Neural cell (in vitro differentiated cells): ENCODE data around the gene ARMH3. TPM values are rescaled to one million over a fixed set of nuclear protein-coding genes. Genes with fewer than 3 reads are reported as not detected.

ENCODE experiments used
- H2AFZ ChIP-seq: fragments of 200-600, 300-800 bp; sonication (generic), shearing (Covaris generic); 2 replicates; pipeline ENCODE4 v1.6.0; 2014; ENCODE audit warnings: low read depth, mild to moderate bottlenecking, antibody characterized with exemption, low read length, moderate library complexity
- H3F3A ChIP-seq: fragments of 200-600 bp; shearing (Covaris generic); 2 replicates; pipeline ENCODE4 v1.6.1; 2016; ENCODE audit warnings: mild to moderate bottlenecking, moderate library complexity, mixed read lengths, antibody characterized with exemption, low read length; ENCODE audit not compliant: insufficient read depth, poor library complexity, severe bottlenecking
- H3K27ac ChIP-seq: fragments of 200-600, 300-800 bp; sonication (generic), shearing (Covaris generic); 2 replicates; pipeline ENCODE4 v1.5.1; 2014; ENCODE audit warnings: mild to moderate bottlenecking, low read length, moderate library complexity
- H3K27me3 ChIP-seq: fragments of 300-800, 200-600 bp; sonication (generic), shearing (Covaris generic); 2 replicates; pipeline ENCODE4 v1.6.0; 2014; ENCODE audit warnings: mild to moderate bottlenecking, low read depth, low read length, moderate library complexity; ENCODE audit not compliant: insufficient read depth
- H3K36me3 ChIP-seq: fragments of 300-800, 200-600 bp; sonication (generic), shearing (Covaris generic); 2 replicates; pipeline ENCODE4 v1.5.1; 2014; ENCODE audit warnings: mild to moderate bottlenecking, antibody characterized with exemption, low read length, moderate library complexity; ENCODE audit not compliant: insufficient read depth
- H3K4me2 ChIP-seq: fragments of 300-800, 200-600 bp; sonication (generic), shearing (Covaris generic); 2 replicates; pipeline ENCODE4 v1.6.0; 2014; ENCODE audit warnings: mild to moderate bottlenecking, low read length
- H3K4me3 ChIP-seq: fragments of 300-800, 200-600 bp; sonication (generic), shearing (Covaris generic); 2 replicates; pipeline ENCODE4 v1.5.1; 2014; ENCODE audit warnings: mild to moderate bottlenecking, low read length, moderate library complexity
- H3K79me2 ChIP-seq: fragments of 200-600 bp; shearing (Covaris generic); replicated peaks from 2 replicates; pipeline ENCODE4 v1.6.0; 2014; ENCODE audit warnings: mild to moderate bottlenecking, low read length, moderate library complexity; ENCODE audit not compliant: insufficient read depth
- H3K9ac ChIP-seq: fragments of 300-800, 200-600 bp; sonication (generic), shearing (Covaris generic); 2 replicates; pipeline ENCODE4 v1.6.1; 2016; ENCODE audit warnings: mild to moderate bottlenecking, low read length, mixed read lengths
- H3K9me2 ChIP-seq: fragments of 200-600 bp; shearing (Covaris generic); 2 replicates; pipeline ENCODE4 v1.6.1; 2016; ENCODE audit warnings: mild to moderate bottlenecking, low read length, mixed read lengths; ENCODE audit not compliant: insufficient read depth
- H3K9me3 ChIP-seq: fragments of 200-600, 300-800 bp; sonication (generic), shearing (Covaris generic); 2 replicates; pipeline ENCODE4 v1.6.1; 2016; ENCODE audit warnings: mild to moderate bottlenecking, mixed run types, low read length, moderate library complexity, mixed read lengths
- H4K20me1 ChIP-seq: fragments of 200-600 bp; shearing (Covaris generic); 2 replicates; pipeline ENCODE4 v1.6.1; 2016; ENCODE audit warnings: mild to moderate bottlenecking, mixed run types; ENCODE audit not compliant: insufficient read depth
- CTCF ChIP-seq: fragments of 450-650 bp; IDR thresholded peaks from 2 replicates; pipeline ENCODE4 v1.5.1; 2014; ENCODE audit warnings: antibody characterized with exemption, mild to moderate bottlenecking, moderate library complexity; ENCODE audit not compliant: poor library complexity, severe bottlenecking
- EP300 ChIP-seq: fragments of 450-650 bp; conservative IDR thresholded peaks from 2 replicates; pipeline ENCODE4 v1.6.1; 2014; ENCODE audit warnings: antibody characterized with exemption, mild to moderate bottlenecking, moderate library complexity; ENCODE audit not compliant: poor library complexity, severe bottlenecking
- EZH2 ChIP-seq: fragments of 200-600, 300-800 bp; shearing (Covaris generic), sonication (generic); IDR thresholded peaks from 2 replicates; pipeline ENCODE4 v1.6.1; 2014; ENCODE audit warnings: antibody characterized with exemption, low read length, borderline replicate concordance, mild to moderate bottlenecking; ENCODE audit not compliant: insufficient read depth, poor library complexity, severe bottlenecking
- MXI1 ChIP-seq: fragments of 450-650 bp; conservative IDR thresholded peaks from 2 replicates; pipeline ENCODE4 v1.6.1; 2014; ENCODE audit warnings: antibody characterized with exemption, mild to moderate bottlenecking; ENCODE audit not compliant: poor library complexity, severe bottlenecking
- POLR2AphosphoS5 ChIP-seq: IDR thresholded peaks from 2 replicates; pipeline ENCODE4 v1.6.1; 2012
- RAD21 ChIP-seq: fragments of 450-650 bp; conservative IDR thresholded peaks from 2 replicates; pipeline ENCODE4 v1.6.1; 2014; ENCODE audit warnings: antibody characterized with exemption, mild to moderate bottlenecking, moderate library complexity
- REST ChIP-seq: IDR thresholded peaks from 2 replicates; pipeline ENCODE4 v1.6.1; 2012; ENCODE audit warnings: borderline replicate concordance
- SMC3 ChIP-seq: fragments of 450-650 bp; conservative IDR thresholded peaks from 2 replicates; pipeline ENCODE4 v1.6.1; 2014; ENCODE audit warnings: antibody characterized with exemption, mild to moderate bottlenecking, moderate library complexity; ENCODE audit not compliant: poor library complexity
- TAF1 ChIP-seq: IDR thresholded peaks from 2 replicates; pipeline ENCODE4 v1.6.1; 2012; ENCODE audit warnings: low read depth
- polyA plus RNA-seq: library from polyadenylated mRNA; depleted of rRNA; stranded (reverse); fragments of >200 nt; gene quantifications from 2 replicates; pipeline ENCODE4 v1.2.3, GENCODE V29; 2014

Gene ARMH3
- polyA plus RNA-seq, 1 donor from 2014 or later, result 13.4 TPM

GRCh38 chr10:101824736-101825135, 231.2 kb downstream of the ARMH3 start:
- Histone ChIP-seq H3K4me2 (no peak overlapping the region), H3K27me3 (no peaks in the 10 kb centered on the region), H3K36me3 (no peaks in the 10 kb centered on the region), H3K9ac (no peak overlapping the region), H3K4me3 (no peak overlapping the region), H3K9me2 (no peaks in the 10 kb centered on the region), H4K20me1 (no peaks in the 10 kb centered on the region), H3F3A (no peaks in the 10 kb centered on the region), H3K79me2 (peaks cover 4% of the 10 kb centered on the region), H2AFZ (no peak overlapping the region), H3K9me3 (no peaks in the 10 kb centered on the region), H3K27ac (no peak overlapping the region)
- TF ChIP-seq MXI1, result no peak
- no peak for TF ChIP-seq CTCF
- TF ChIP-seq REST, result no peak
- no peak for TF ChIP-seq TAF1
- TF ChIP-seq EZH2, result no peak
- TF ChIP-seq RAD21, result no peak

- peak overlapping the region; percentile 94 for H3K4me2 ChIP-seq
- H3K9me2 ChIP-seq, result no peaks in the 10 kb centered on the region
- H3K27ac ChIP-seq, result peak overlapping the region; percentile 97
- H3K9ac ChIP-seq, result peak overlapping the region; percentile 97
- no peaks in the 10 kb centered on the region for H3K27me3 ChIP-seq
- peak overlapping the region; percentile 99 for H3K4me3 ChIP-seq
- no peaks in the 10 kb centered on the region for H3K36me3 ChIP-seq
- H3F3A ChIP-seq, result peaks cover 5% of the 10 kb centered on the region
- H4K20me1 ChIP-seq, result peaks cover 39% of the 10 kb centered on the region
- H3K79me2 ChIP-seq, result peaks cover 43% of the 10 kb centered on the region
- H3K9me3 ChIP-seq, result no peaks in the 10 kb centered on the region
- H2AFZ ChIP-seq, result peak overlapping the region; percentile 16
- TF ChIP-seq EP300 (no peak), MXI1 (peak; percentile 79), SMC3 (no peak), EZH2 (no peak), RAD21 (no peak), CTCF (no peak), TAF1 (no peak), REST (peak; percentile 28), POLR2AphosphoS5 (peak; percentile 0)
Measured at GRCh38 chr10:101818872-101819633, 236.9 kb downstream of the ARMH3 start.
